GM12878 (cell line): ENCODE measurements around the gene DAAM1. TPM values are rescaled to one million over a fixed set of nuclear protein-coding genes. Genes with fewer than 3 reads are reported as not detected.

ENCODE experiments used
- ATAC-seq: fragments of 200-7000 bp; cut with Tn5 transposase; 3 replicates; pipeline ENCODE4 v1.9.1; 2020; ENCODE audit warnings: mild to moderate bottlenecking, moderate library complexity
- BruUV-seq: library from RNA; stranded (reverse); fragments of 400-500 nt; replicated peaks from 2 replicates; lab custom pipeline; 2021; lab: Mats Ljungman, UMichigan
- CTCF ChIA-PET: fragments of 300-600 bp; sonication (Branson Sonifier 250); formaldehyde crosslinking; extraction: SDS; loops from one replicate; lab custom pipeline; 2021; ENCODE audit warnings: inconsistent platforms; lab: Yijun Ruan, JAX
- POLR2A ChIA-PET: fragments of 350-600 bp; formaldehyde crosslinking; extraction: SDS; loops from one replicate; lab custom pipeline; 2021; ENCODE audit warnings: inconsistent platforms; lab: Charles Lee
- RAD21 ChIA-PET: fragments of 300-600 bp; sonication (Branson Sonifier 250); formaldehyde crosslinking; loops from one replicate; lab custom pipeline; 2023; ENCODE audit warnings: antibody characterized with exemption; ENCODE audit not compliant: unreplicated experiment; lab: Charles Lee
- SMC1A ChIA-PET: fragments of 300-600 bp; sonication (Branson Sonifier 250); formaldehyde crosslinking; loops from one replicate; lab custom pipeline; 2023; ENCODE audit not compliant: unreplicated experiment, uncharacterized antibody; lab: Charles Lee
- DNase-seq: peaks from one replicate; pipeline ENCODE4 v3.0.0-alpha.2; 2011; ENCODE audit warnings: low read depth, low spot score
- FAIRE-seq: peaks from 3 replicates; lab custom pipeline; 2011; peaks lifted over from hg19 to GRCh38; lab: Jason Lieb, UNC
- H2AFZ ChIP-seq: 2 replicates; pipeline ENCODE4 v1.6.0; 2011; ENCODE audit warnings: low read depth, low read length, control low read depth; ENCODE audit not compliant: control insufficient read depth
- H3K27ac ChIP-seq: 2 replicates; pipeline ENCODE4 v1.5.1; 2011; ENCODE audit warnings: control low read depth; ENCODE audit not compliant: control insufficient read depth, insufficient read depth
- H3K27me3 ChIP-seq, 2 experiments: replicated peaks in 1 of 2; 2 replicates each; pipeline versions ENCODE4 v1.6.0 to v1.6.1; 2011; ENCODE audit warnings: low read length in 1 of 2; ENCODE audit not compliant: control insufficient read depth in 2 of 2, insufficient read depth in 2 of 2
- H3K36me3 ChIP-seq, 2 experiments: 2 replicates each; pipeline ENCODE4 v1.5.1; 2011; ENCODE audit warnings: low read length in 1 of 2; ENCODE audit not compliant: control insufficient read depth in 2 of 2, insufficient read depth in 2 of 2
- H3K4me1 ChIP-seq: 2 replicates; pipeline ENCODE4 v1.6.1; 2011; ENCODE audit warnings: mild to moderate bottlenecking, low read length, moderate library complexity, mixed read lengths; ENCODE audit not compliant: control insufficient read depth, insufficient read depth
- H3K4me2 ChIP-seq: 2 replicates; pipeline ENCODE4 v1.6.0; 2011; ENCODE audit warnings: control low read depth; ENCODE audit not compliant: control insufficient read depth, insufficient read depth
- H3K4me3 ChIP-seq: fragments of 200-600 bp; sonication (generic); 2 replicates; pipeline ENCODE4 v1.5.1; 2016
- H3K79me2 ChIP-seq: 2 replicates; pipeline ENCODE4 v1.6.0; 2011; ENCODE audit warnings: low read length; ENCODE audit not compliant: control insufficient read depth, insufficient read depth
- H3K9ac ChIP-seq: 2 replicates; pipeline ENCODE4 v1.8.0; 2011; ENCODE audit warnings: low read length, control low read depth, mixed read lengths; ENCODE audit not compliant: control insufficient read depth, insufficient read depth
- H3K9me3 ChIP-seq: replicated peaks from 3 replicates; pipeline ENCODE4 v1.5.1; 2011; ENCODE audit warnings: mild to moderate bottlenecking, low read length; ENCODE audit not compliant: control insufficient read depth, insufficient read depth
- H4K20me1 ChIP-seq: 2 replicates; pipeline ENCODE4 v1.6.0; 2011; ENCODE audit not compliant: control insufficient read depth, insufficient read depth
- BHLHE40 ChIP-seq, 2 experiments: fragments of 450-650 bp in 1 of 2; IDR thresholded peaks; 2 replicates each; pipeline ENCODE4 v1.6.1; 2011 to 2017; ENCODE audit warnings: low read depth in 2 of 2, borderline replicate concordance in 1 of 2, improper control_type of control experiment in 1 of 2, low read length in 1 of 2, mild to moderate bottlenecking in 1 of 2
- BMI1 ChIP-seq: fragments of 450-650 bp; IDR thresholded peaks from 2 replicates; pipeline ENCODE4 v1.6.1; 2016; ENCODE audit warnings: mild to moderate bottlenecking, moderate library complexity, borderline replicate concordance
- CHD2 ChIP-seq: IDR thresholded peaks from 2 replicates; pipeline ENCODE4 v1.6.1; 2011; ENCODE audit warnings: low read depth, low read length, improper control_type of control experiment, borderline replicate concordance
- EED ChIP-seq: sonication (generic); IDR thresholded peaks from 2 replicates; pipeline ENCODE4 v1.6.1; 2016; ENCODE audit warnings: antibody characterized with exemption, low read depth
- FOXM1 ChIP-seq: IDR thresholded peaks from 2 replicates; pipeline ENCODE4 v1.6.1; 2012; ENCODE audit warnings: low read depth, mild to moderate bottlenecking, inconsistent platforms, low read length, moderate library complexity
- HCFC1 ChIP-seq: fragments of 150-350 bp; IDR thresholded peaks from 2 replicates; pipeline ENCODE4 v1.6.1; 2014; ENCODE audit warnings: low read length
- MEF2A ChIP-seq: IDR thresholded peaks from 2 replicates; pipeline ENCODE4 v1.6.1; 2011; ENCODE audit warnings: low read depth, mild to moderate bottlenecking, low read length, moderate library complexity; ENCODE audit not compliant: insufficient read depth
- MYB ChIP-seq: fragments of 150-350 bp; IDR thresholded peaks from 2 replicates; pipeline ENCODE4 v1.6.1; 2014; ENCODE audit warnings: mild to moderate bottlenecking, low read depth, low read length, borderline replicate concordance
- MYC ChIP-seq: IDR thresholded peaks from 2 replicates; pipeline ENCODE4 v1.6.1; 2011; ENCODE audit warnings: mild to moderate bottlenecking, low read length, moderate library complexity, inconsistent platforms; ENCODE audit not compliant: insufficient read depth, insufficient replicate concordance, insufficient read length, severe bottlenecking
- SREBF2 ChIP-seq: IDR thresholded peaks from 2 replicates; pipeline ENCODE4 v1.6.1; 2012; ENCODE audit warnings: mild to moderate bottlenecking, low read length
- SUZ12 ChIP-seq: fragments of 200-600 bp; sonication (generic); IDR thresholded peaks from one replicate; pipeline ENCODE4 v1.6.1; 2018; ENCODE audit warnings: antibody characterized with exemption, mild to moderate bottlenecking; ENCODE audit not compliant: unreplicated experiment
- TARDBP ChIP-seq: IDR thresholded peaks from 2 replicates; pipeline ENCODE4 v1.6.1; 2016; ENCODE audit warnings: borderline replicate concordance
- USF1 ChIP-seq: IDR thresholded peaks from 2 replicates; pipeline ENCODE4 v1.6.1; 2011; ENCODE audit warnings: borderline replicate concordance, low read depth, mild to moderate bottlenecking, moderate library complexity, mixed read lengths, low read length; ENCODE audit not compliant: insufficient read depth; ENCODE audit errors: extremely low read length
- YY1 ChIP-seq: IDR thresholded peaks from 2 replicates; pipeline ENCODE4 v1.6.1; 2011; ENCODE audit warnings: low read depth, mild to moderate bottlenecking, low read length
- ZNF207 ChIP-seq: fragments of 450-650 bp; IDR thresholded peaks from 2 replicates; pipeline ENCODE4 v1.6.1; 2014; ENCODE audit warnings: antibody characterized with exemption, mild to moderate bottlenecking, borderline replicate concordance
- ZNF384 ChIP-seq: IDR thresholded peaks from 2 replicates; pipeline ENCODE4 v1.6.1; 2012; ENCODE audit warnings: low read depth, mild to moderate bottlenecking, low read length, improper control_type of control experiment, borderline replicate concordance
- WGBS: methylation state at CpG from one replicate; pipeline ENCODE4 v1.1.6; 2016; ENCODE audit warnings: low lambda C conversion rate; ENCODE audit not compliant: insufficient replicate concordance, insufficient coverage; ENCODE audit errors: missing lambda C conversion rate; 5-methylcytosine and 5-hydroxymethylcytosine counted together
- in situ Hi-C: fragments of 300-500 bp; cut with MboI; formaldehyde crosslinking; loops from 9 replicates; pipeline ENCODE4 v1.14.3; 2018; ENCODE audit warnings: mixed read lengths
- intact Hi-C: fragments of 100-400 bp; cut with micrococcal nuclease; formaldehyde crosslinking; loops from one replicate; pipeline ENCODE4 v1.14.2; 2022; ENCODE audit not compliant: unreplicated experiment
- polyA plus RNA-seq, 11 experiments: library from polyadenylated mRNA; depleted of rRNA in 4 of 11; unstranded in 6 of 11; stranded (reverse) in 5 of 11; fragments of >200 nt; fragmentation: Nextera tagmentation in 4 of 11; fragmentation: Illumina TruSeq in 1 of 11; extraction: Ambion mirVana in 4 of 11; extraction: Trizol in 1 of 11; gene quantifications; 1 replicate in 1 of 11; 2 replicates in 10 of 11; pipeline versions ENCODE4 v1.2.1 to v1.2.3, GENCODE V29; 2011 to 2016; ENCODE audit warnings: inconsistent platforms in 2 of 11, missing spikeins in 2 of 11, low read depth in 1 of 11
- total RNA-seq, 4 experiments: library from RNA; depleted of rRNA in 3 of 4; stranded (reverse); fragments of >200 nt in 3 of 4; fragmentation: Illumina TruSeq in 1 of 4; extraction: Trizol in 1 of 4; gene quantifications; 2 replicates each; pipeline versions ENCODE4 v1.2.1 to v1.2.3, GENCODE V29; 2013 to 2021

DAAM1 gene
- total and polyA plus RNA-seq, 10 of the 15 experiments (the other 5 are each of a cell fraction or from before 2014, with no cell fraction given), result 13.8 to 32.4 (median 24.2) TPM

GRCh38 chr14:59183150-59183549 lies 5.3 kb upstream of the DAAM1 start:
- RAD21 ChIA-PET, result no interaction called here
- no peak for FAIRE-seq
- no peaks in the 10 kb centered on the region for H3K79me2 ChIP-seq
- BruUV-seq, result no TSS peak
- SMC1A ChIA-PET, result interaction anchor here (1.0 kb wide), 1 partner anchor 12 kb away, joined by 4 read pairs; no protein-coding TSS in a partner anchor
- H3K9ac ChIP-seq, result no peak overlapping the region
- H3K27ac ChIP-seq, result no peak overlapping the region
- POLR2A ChIA-PET, result no interaction called here
- DNase-seq, result no peak
- CTCF ChIA-PET, result no interaction called here
- no peak overlapping the region for H3K4me3 ChIP-seq
- H4K20me1 ChIP-seq, result no peaks in the 10 kb centered on the region
- no peaks in the 10 kb centered on the region for H3K9me3 ChIP-seq
- H3K4me1 ChIP-seq, result peaks cover 3% of the 10 kb centered on the region
- no peak overlapping the region for H3K4me2 ChIP-seq
- H2AFZ ChIP-seq, result no peak overlapping the region
- TF ChIP-seq YY1 (no peak), EED (no peak), SREBF2 (no peak), BHLHE40 (IDR thresholded peaks at IDR 0.05; ENCODE audit: borderline replicate concordance in 1 of 2, low read depth in 2 of 2, low read length in 1 of 2) (no peak), USF1 (no peak)
- in situ Hi-C loops, result no loop called here
- intact Hi-C loops, result no loop called here
- H3K36me3 ChIP-seq, result no peaks in the 10 kb centered on the region
- no peak for ATAC-seq
- H3K27me3 ChIP-seq, result no peaks in the 10 kb centered on the region

GRCh38 chr14:59184396-59184795 lies 4.1 kb upstream of the DAAM1 start:
- Histone ChIP-seq H4K20me1 (no peaks in the 10 kb centered on the region), H3K4me1 (no peaks in the 10 kb centered on the region; the same call in 1 of the 2 replicates), H3K9ac (no peak overlapping the region), H3K4me2 (no peak overlapping the region), H3K9me3 (no peaks in the 10 kb centered on the region), H3K27me3 (no peaks in the 10 kb centered on the region), H3K79me2 (peaks cover 2% of the 10 kb centered on the region; the same call in 1 of the 2 replicates), H2AFZ (no peak overlapping the region), H3K4me3 (no peak overlapping the region), H3K36me3 (no peaks in the 10 kb centered on the region), H3K27ac (no peak overlapping the region)
- no peak for FAIRE-seq
- DNase-seq, result no peak
- SMC1A ChIA-PET, result interaction anchor here (1.0 to 1.9 kb wide), 2 partner anchors 8 to 11 kb away, joined by 4 to 10 read pairs; no protein-coding TSS in a partner anchor
- BruUV-seq, result no TSS peak
- ATAC-seq, result no peak
- RAD21 ChIA-PET, result interaction anchor here (1.0 kb wide), 1 partner anchor 259 kb away, joined by 4 read pairs; no protein-coding TSS in a partner anchor
- intact Hi-C loops (no loop called here), in situ Hi-C loops (no loop called here)
- CTCF ChIA-PET, result interaction anchor here (0.8 to 1.4 kb wide), 5 partner anchors 51 to 129 kb away, joined by 3 to 4 read pairs (median 3); no protein-coding TSS in a partner anchor
- 47% methylated on average over 3 of the region's 3 CpGs for WGBS
- POLR2A ChIA-PET, result interaction anchor here (0.5 to 1.7 kb wide), 5 partner anchors 8 to 40 kb away, joined by 3 to 6 read pairs (median 3); no protein-coding TSS in a partner anchor
- no peak for TF ChIP-seq ZNF384
- no peak for TF ChIP-seq TARDBP
- no peak for TF ChIP-seq SUZ12
- no peak for TF ChIP-seq BMI1
- no peak for TF ChIP-seq HCFC1
- TF ChIP-seq MEF2A, result no peak
- no peak for TF ChIP-seq CHD2
- TF ChIP-seq FOXM1, result no peak
- TF ChIP-seq MYB, result no peak
- no peak for TF ChIP-seq MYC
- no peak for TF ChIP-seq YY1
- TF ChIP-seq ZNF207, result no peak
